Activated CD8-positive, alpha-beta memory T cell treated with anti-CD3 and anti-CD28 coated beads for 1 hour (primary cell): ENCODE measurements around the gene KCTD14.
A peak's percentile ranks its signal among the peaks of the same experiment; 100 is the strongest.
"Not testable (repeated sequence)": the region's sequence is repeated elsewhere in the genome, so short reads cannot be mapped to it uniquely, and the experiment has no call there.

ENCODE experiments used
- DNase-seq, 2 donors: peaks; one replicate each; pipeline ENCODE4 v3.0.0-alpha.2; 2020; ENCODE audit warnings: low read depth in 1 of 2; ENCODE audit errors: extremely low read depth in 1 of 2

The KCTD14 gene

GRCh38 chr11:78048561-78048960, 25.5 kb upstream of the KCTD14 start:
- DNase-seq: no peak

GRCh38 chr11:78046486-78046854, 23.4 kb upstream of the KCTD14 start:
- DNase-seq: no peak

GRCh38 chr11:78045851-78046485, 22.9 kb upstream of the KCTD14 start:
- peak; percentile 29 to 70 for DNase-seq

- no peak for DNase-seq
These were observed 21.6 kb upstream of the KCTD14 start for GRCh38 chr11:78044706-78045105.

- no peak for DNase-seq
These were observed 18.9 kb upstream of the KCTD14 start for GRCh38 chr11:78041843-78042440.

- not testable (repeated sequence) for DNase-seq
These were observed 18.3 kb upstream of the KCTD14 start for GRCh38 chr11:78041380-78041719.

- no peak for DNase-seq
These were observed 17.8 kb upstream of the KCTD14 start for GRCh38 chr11:78040691-78041379.

- no peak for DNase-seq
These were observed 17.0 kb upstream of the KCTD14 start for GRCh38 chr11:78039919-78040671.

- DNase-seq: no peak
These were observed 16.4 kb upstream of the KCTD14 start for GRCh38 chr11:78039391-78039918.

GRCh38 chr11:78038697-78039313, 15.7 kb upstream of the KCTD14 start:
- DNase-seq: no peak

GRCh38 chr11:78037825-78038620, 14.9 kb upstream of the KCTD14 start:
- DNase-seq: no peak

GRCh38 chr11:78037056-78037455, 14.0 kb upstream of the KCTD14 start:
- DNase-seq: no peak

- DNase-seq: no peak
These were observed 13.2 kb upstream of the KCTD14 start for GRCh38 chr11:78036313-78036712.

- DNase-seq: no peak
These were observed 11.5 kb upstream of the KCTD14 start for GRCh38 chr11:78034623-78035022.

GRCh38 chr11:78033040-78033439, 10.0 kb upstream of the KCTD14 start:
- no peak for DNase-seq

GRCh38 chr11:78032090-78032489, 9.0 kb upstream of the KCTD14 start:
- DNase-seq: no peak

GRCh38 chr11:78031629-78032028, 8.6 kb upstream of the KCTD14 start:
- no peak for DNase-seq

- DNase-seq: no peak
These were observed 7.6 kb upstream of the KCTD14 start for GRCh38 chr11:78030429-78031325.

- not testable (repeated sequence) for DNase-seq
These were observed 5.3 kb upstream of the KCTD14 start for GRCh38 chr11:78028423-78028822.
